K562 (cell line): ENCODE results near the gene DNAH8. TPM values are rescaled to one million over a fixed set of nuclear protein-coding genes. Genes with fewer than 3 reads are reported as not detected.
A peak's percentile ranks its signal among the peaks of the same experiment; 100 is the strongest.

Experiments
- ATAC-seq: fragments of 200-7000 bp; cut with Tn5 transposase; 3 replicates; pipeline ENCODE4 v1.9.1; 2020; ENCODE audit warnings: moderate library complexity
- BruUV-seq: library from RNA; stranded (reverse); fragments of 400-500 nt; replicated peaks from 2 replicates; lab custom pipeline; 2021; lab: Mats Ljungman, UMichigan
- CTCF ChIA-PET: fragments of 300-600 bp; formaldehyde crosslinking; extraction: SDS; loops from one replicate; lab custom pipeline; 2021; ENCODE audit warnings: low intra/inter-chr PET ratio; lab: Yijun Ruan, JAX
- POLR2A ChIA-PET: fragments of 300-600, 350-650 bp; sonication (Branson Sonifier 250); formaldehyde crosslinking; extraction: SDS; loops from one replicate; lab custom pipeline; 2021; ENCODE audit warnings: antibody characterized with exemption, inconsistent platforms; lab: Yijun Ruan, JAX
- DNase-seq, 4 experiments: peaks; one replicate each; pipeline versions ENCODE4 v3.0.0 to v3.0.0-alpha.2; 2011 to 2018; ENCODE audit warnings: low spot score in 3 of 4, mixed read lengths in 3 of 4; ENCODE audit errors: extremely low read depth in 1 of 4
- FAIRE-seq: peaks from 2 replicates; lab custom pipeline; 2011; peaks lifted over from hg19 to GRCh38; lab: Jason Lieb, UNC
- H2AFZ ChIP-seq: 2 replicates; pipeline ENCODE4 v1.6.0; 2011; ENCODE audit warnings: low read depth, low read length, control low read depth, inconsistent platforms
- H3K27ac ChIP-seq: fragments of 200-600 bp; 3 replicates; pipeline ENCODE4 v1.8.0; 2011; ENCODE audit warnings: low read depth, mild to moderate bottlenecking, control low read depth, inconsistent platforms, low read length, moderate library complexity, mixed read lengths; ENCODE audit errors: extremely low read depth
- H3K27me3 ChIP-seq, 2 experiments: fragments of 300-600 bp in 1 of 2; 2 replicates in 1 of 2; 3 replicates in 1 of 2; pipeline versions ENCODE4 v1.6.0 to v1.8.0; 2011; ENCODE audit warnings: inconsistent platforms in 2 of 2, low read length in 2 of 2, mild to moderate bottlenecking in 1 of 2, mixed read lengths in 1 of 2, moderate library complexity in 1 of 2; ENCODE audit not compliant: control insufficient read depth in 2 of 2, insufficient read depth in 2 of 2
- H3K36me3 ChIP-seq: fragments of 300-600 bp; 3 replicates; pipeline ENCODE4 v1.8.0; 2011; ENCODE audit warnings: mild to moderate bottlenecking, low read length, inconsistent platforms; ENCODE audit not compliant: control insufficient read depth, insufficient read depth
- H3K4me1 ChIP-seq, 2 experiments: fragments of 200-600 bp in 1 of 2; replicated peaks in 1 of 2; 2 replicates in 1 of 2; 3 replicates in 1 of 2; pipeline versions ENCODE4 v1.5.1 to v1.8.0; 2011; ENCODE audit warnings: inconsistent platforms in 2 of 2, low read length in 2 of 2, mild to moderate bottlenecking in 1 of 2, mixed read lengths in 1 of 2, moderate library complexity in 1 of 2; ENCODE audit not compliant: control insufficient read depth in 2 of 2, insufficient read depth in 2 of 2
- H3K4me2 ChIP-seq: 2 replicates; pipeline ENCODE4 v1.6.1; 2011; ENCODE audit warnings: low read length, control low read depth, inconsistent platforms, mixed read lengths; ENCODE audit not compliant: insufficient read depth
- H3K4me3 ChIP-seq: fragments of 200-600 bp; sonication (generic), shearing (Covaris generic); 2 replicates; pipeline ENCODE4 v1.5.1; 2016; ENCODE audit warnings: control low read depth, inconsistent platforms
- H3K79me2 ChIP-seq: fragments of 200-600 bp; 3 replicates; pipeline ENCODE4 v1.8.0; 2011; ENCODE audit warnings: low read length, inconsistent platforms; ENCODE audit not compliant: control insufficient read depth, insufficient read depth
- H3K9ac ChIP-seq, 2 experiments: 2 replicates each; pipeline versions ENCODE4 v1.6.0 to v1.6.1; 2011; ENCODE audit warnings: low read depth in 2 of 2, low read length in 2 of 2, control low read depth in 1 of 2, inconsistent platforms in 1 of 2, mild to moderate bottlenecking in 1 of 2, mixed read lengths in 1 of 2; ENCODE audit not compliant: insufficient read depth in 1 of 2
- H3K9me1 ChIP-seq: one replicate; pipeline ENCODE4 v1.6.0; 2011; ENCODE audit warnings: inconsistent platforms, mild to moderate bottlenecking, low read length, moderate library complexity; ENCODE audit not compliant: control insufficient read depth, insufficient read depth
- H3K9me3 ChIP-seq: replicated peaks from 2 replicates; pipeline ENCODE4 v1.5.1; 2011; ENCODE audit warnings: low read depth, low read length, inconsistent platforms; ENCODE audit not compliant: control insufficient read depth, insufficient read depth
- H4K20me1 ChIP-seq: replicated peaks from 2 replicates; pipeline ENCODE4 v1.6.1; 2011; ENCODE audit warnings: low read length, inconsistent platforms, mixed read lengths; ENCODE audit not compliant: control insufficient read depth, insufficient read depth
- ARID3B ChIP-seq: fragments of 250-450 bp; sonication (Bioruptor Pico); IDR thresholded peaks from 2 replicates; pipeline ENCODE4 v1.4.0; 2020; ENCODE audit warnings: borderline replicate concordance
- CEBPB ChIP-seq: fragments of 450-650 bp; IDR thresholded peaks from 2 replicates; pipeline ENCODE4 v1.6.1; 2016; ENCODE audit warnings: missing genetic modification characterization, missing compliant biosample characterization
- ETV1 ChIP-seq: fragments of 450-650 bp; conservative IDR thresholded peaks from 2 replicates; pipeline ENCODE4 v1.6.1; 2016; ENCODE audit warnings: missing genetic modification characterization, control low read depth, low read depth, missing compliant biosample characterization
- GTF2E2 ChIP-seq: fragments of 200-800 bp; sonication (Bioruptor generic); IDR thresholded peaks from 2 replicates; pipeline ENCODE4 v1.6.1; 2016; ENCODE audit warnings: missing genetic modification characterization, missing compliant biosample characterization
- KHSRP ChIP-seq: fragments of 450-650 bp; IDR thresholded peaks from 2 replicates; pipeline ENCODE4 v1.6.1; 2017
- MEF2A ChIP-seq: IDR thresholded peaks from 2 replicates; pipeline ENCODE4 v1.6.1; 2011; ENCODE audit warnings: low read depth, mild to moderate bottlenecking, low read length, moderate library complexity; ENCODE audit not compliant: control insufficient read depth
- PHF20 ChIP-seq: fragments of 450-650 bp; IDR thresholded peaks from 2 replicates; pipeline ENCODE4 v1.6.1; 2018; ENCODE audit not compliant: partially characterized antibody
- POU5F1 ChIP-seq: fragments of 150-350 bp; IDR thresholded peaks from 2 replicates; pipeline ENCODE4 v1.6.1; 2014; ENCODE audit warnings: borderline replicate concordance, low read length, low read depth, mild to moderate bottlenecking; ENCODE audit not compliant: partially characterized antibody
- SRF ChIP-seq, 2 experiments: fragments of 250-450, 450-650 bp in 1 of 2; sonication (Bioruptor Pico) in 1 of 2; sonication (generic) in 1 of 2; formaldehyde crosslinking; IDR thresholded peaks; 2 replicates each; pipeline versions ENCODE4 v1.5.0 to v1.5.1; 2020 to 2022; ENCODE audit warnings: mild to moderate bottlenecking in 1 of 2, missing genetic modification reagents in 1 of 2
- WGBS: fragments of 100-300 bp; shearing (Covaris generic); methylation state at CpG from one replicate; pipeline ENCODE4 v1.1.6; 2016; ENCODE audit warnings: low coverage, mixed read lengths; ENCODE audit not compliant: insufficient coverage; ENCODE audit errors: missing lambda C conversion rate; 5-methylcytosine and 5-hydroxymethylcytosine counted together
- in situ Hi-C: fragments of 300-500 bp; cut with MboI; formaldehyde crosslinking; loops from 4 replicates; pipeline ENCODE4 v1.15.0; 2018; ENCODE audit warnings: inconsistent platforms, mixed read lengths
- intact Hi-C: fragments of 100-400 bp; cut with micrococcal nuclease; formaldehyde crosslinking; loops from 2 replicates; pipeline ENCODE4 v1.14.2; 2022
- polyA plus RNA-seq, 8 experiments: library from polyadenylated mRNA; depleted of rRNA in 4 of 8; stranded (reverse) in 5 of 8; unstranded in 3 of 8; fragments of >200 nt; fragmentation: Nextera tagmentation in 2 of 8; fragmentation: Illumina TruSeq in 1 of 8; extraction: Ambion mirVana in 2 of 8; extraction: Trizol in 1 of 8; gene quantifications; 2 replicates each; pipeline versions ENCODE4 v1.2.1 to v1.2.3, GENCODE V29; 2011 to 2014; ENCODE audit warnings: inconsistent platforms in 1 of 8, missing spikeins in 1 of 8
- total RNA-seq, 7 experiments: library from RNA; depleted of rRNA in 6 of 7; stranded (reverse); fragments of >200 nt in 6 of 7; fragmentation: Illumina TruSeq in 2 of 7; extraction: Trizol in 2 of 7; gene quantifications; 2 replicates each; pipeline versions ENCODE4 v1.2.1 to v1.2.3, GENCODE V29; 2011 to 2021; ENCODE audit warnings: low replicate concordance in 1 of 7

The DNAH8 gene
- total and polyA plus RNA-seq, 9 of the 15 experiments (the other 6 are each of a cell fraction or from before 2014, with no cell fraction given) = 1.2 to 4.2 (median 2.9) TPM

GRCh38 chr6:38909015-38909730 lies 194.1 kb downstream of the DNAH8 start:
- POLR2A ChIA-PET = no interaction called here
- Histone ChIP-seq H3K9me3 (no peaks in the 10 kb centered on the region), H3K27ac (no peak overlapping the region), H3K79me2 (no peaks in the 10 kb centered on the region), H3K9ac (no peak overlapping the region), H3K9me1 (no peaks in the 10 kb centered on the region), H3K36me3 (no peaks in the 10 kb centered on the region), H3K4me1 (no peaks in the 10 kb centered on the region), H3K4me3 (no peak overlapping the region), H3K4me2 (no peak overlapping the region)
- ATAC-seq (no peak), FAIRE-seq (no peak)
- WGBS = 11% methylated on average over 6 of the region's 6 CpGs
- intact Hi-C loops = no loop called here
- in situ Hi-C loops = no loop called here
- no TSS peak for BruUV-seq
- no peak for TF ChIP-seq PHF20
- TF ChIP-seq ETV1 (tag) = no peak
- TF ChIP-seq ARID3B (CRISPR knock-in tag) = no peak
- TF ChIP-seq MEF2A = no peak
- no peak for TF ChIP-seq GTF2E2 (tag)
- TF ChIP-seq SRF (CRISPR knock-in tag; IDR thresholded peaks at IDR 0.05) = no peak
- no peak for TF ChIP-seq KHSRP
- TF ChIP-seq CEBPB (tag) = peak; percentile 58; the same call in 1 of the 2 replicates
- no peak for TF ChIP-seq POU5F1
- TF ChIP-seq, all 486 proteins: peak for 1
- no peaks in the 10 kb centered on the region for H4K20me1 ChIP-seq
- no peak overlapping the region for H2AFZ ChIP-seq
- CTCF ChIA-PET = no interaction called here
- H3K27me3 ChIP-seq = 0 out of 5 replicates have a peak, but pooled peaks cover 0 to 3% of the 10 kb centered on the region in 2 experiments
- DNase-seq = no peak
